Activated T-helper 2 cell treated with anti-CD3 and anti-CD28 coated beads, Interferon-gamma antibody, Interleukin-2, Interleukin-4, amounts not matched to agents 10 μg/mL and 5 μg/mL and 100 μg/mL, durations not matched to agents 14 hours and 24 hours and 36 hours (primary cell): ENCODE data around the gene BCL2L11. TPM values are rescaled to one million over a fixed set of nuclear protein-coding genes. Genes with fewer than 3 reads are reported as not detected.
A peak's percentile ranks its signal among the peaks of the same experiment; 100 is the strongest.

Experiments used
- DNase-seq: peaks from one replicate; pipeline ENCODE4 v3.0.0; 2021; ENCODE audit warnings: low spot score
- H3K27ac Mint-ChIP-seq: one replicate; pipeline ENCODE4 v1.8.0; 2021; ENCODE audit warnings: mixed read lengths
- H3K27me3 Mint-ChIP-seq: one replicate; pipeline ENCODE4 v1.8.0; 2021; ENCODE audit warnings: low read depth, mixed read lengths
- H3K36me3 Mint-ChIP-seq: one replicate; pipeline ENCODE4 v1.8.0; 2021; ENCODE audit warnings: low read depth, mixed read lengths
- H3K4me1 Mint-ChIP-seq: one replicate; pipeline ENCODE4 v1.8.0; 2021; ENCODE audit warnings: low read depth, mixed read lengths
- H3K4me3 Mint-ChIP-seq: one replicate; pipeline ENCODE4 v1.8.0; 2021; ENCODE audit warnings: low read depth, mild to moderate bottlenecking, moderate library complexity, mixed read lengths
- H3K9me3 Mint-ChIP-seq: one replicate; pipeline ENCODE4 v1.8.0; 2021; ENCODE audit warnings: mixed read lengths
- intact Hi-C: fragments of 100-400 bp; cut with micrococcal nuclease; formaldehyde crosslinking; loops from one replicate; pipeline ENCODE4 v1.15.1; 2023
- total RNA-seq: library from RNA; stranded (reverse); gene quantifications from 2 replicates; pipeline ENCODE4 v1.2.3, GENCODE V29; 2022

The BCL2L11 gene
- total RNA-seq, 1 donor from 2014 or later, result 214 TPM

DNA sequence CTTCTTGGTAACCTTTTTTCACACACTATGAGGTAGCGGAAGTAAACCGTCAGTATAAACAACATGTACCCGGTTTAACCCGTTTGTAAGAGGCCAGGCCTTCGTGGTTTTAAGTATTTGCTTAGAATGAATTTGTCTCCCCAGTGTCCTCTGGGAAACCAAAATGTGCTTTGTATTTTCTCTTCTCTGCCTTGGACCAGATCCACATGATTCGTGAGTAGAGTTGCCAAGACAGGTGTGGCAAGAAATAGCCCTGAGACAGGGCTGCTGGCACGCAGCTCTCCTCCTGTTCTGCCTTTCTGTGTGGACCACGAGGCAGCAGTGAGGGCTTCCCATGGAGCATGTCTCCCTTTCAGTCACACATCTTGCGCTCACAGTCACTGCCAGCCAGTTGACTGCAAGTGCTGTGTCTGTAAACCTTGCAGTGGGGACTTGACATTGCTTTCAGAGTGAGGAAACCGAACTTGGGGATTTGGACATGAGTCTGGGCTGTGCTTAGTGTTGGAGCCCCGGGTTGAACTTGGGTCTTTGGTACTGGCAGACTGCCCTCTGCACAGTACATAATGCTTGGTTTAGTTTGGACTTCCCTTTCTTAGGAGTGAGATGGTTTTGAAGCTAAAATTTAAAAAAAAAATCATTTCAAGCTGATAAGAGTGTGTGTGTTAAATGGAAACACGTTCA is 19.1 kb downstream of the BCL2L11 start:
- DNase-seq, result no peak
- Mint-ChIP-seq H3K4me3 (no peak overlapping the region), H3K27ac (no peak overlapping the region), H3K4me1 (peaks cover 31% of the 10 kb centered on the region), H3K36me3 (peaks cover 96% of the 10 kb centered on the region), H3K27me3 (no peaks in the 10 kb centered on the region), H3K9me3 (no peaks in the 10 kb centered on the region)
- intact Hi-C loops, result no loop called here

DNA sequence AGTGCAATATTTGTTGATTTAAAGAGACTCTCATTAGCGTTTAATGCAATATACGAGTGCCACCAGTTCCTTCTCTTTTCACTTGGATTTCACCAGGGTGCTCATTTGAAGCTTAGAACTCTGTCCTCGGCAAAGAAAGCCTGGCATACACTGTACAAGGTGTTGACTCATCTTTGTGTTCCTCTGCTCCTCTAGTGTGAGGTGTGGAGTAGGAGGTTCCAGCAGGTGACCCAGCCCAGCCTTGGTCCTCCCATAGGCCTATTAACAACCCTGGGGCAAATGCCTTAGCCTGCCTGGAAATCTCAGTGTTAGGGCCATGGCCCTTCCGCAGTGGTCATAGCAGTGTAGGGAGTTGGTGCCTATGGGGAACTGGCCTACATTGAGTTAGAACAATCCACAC is 20.1 kb downstream of the BCL2L11 start:
- intact Hi-C loops, result no loop called here
- peaks cover 35% of the 10 kb centered on the region for H3K4me1 Mint-ChIP-seq
- DNase-seq, result no peak
- no peaks in the 10 kb centered on the region for H3K27me3 Mint-ChIP-seq
- peaks cover 96% of the 10 kb centered on the region for H3K36me3 Mint-ChIP-seq
- no peaks in the 10 kb centered on the region for H3K9me3 Mint-ChIP-seq
- no peak overlapping the region for H3K4me3 Mint-ChIP-seq
- H3K27ac Mint-ChIP-seq, result no peak overlapping the region

DNA sequence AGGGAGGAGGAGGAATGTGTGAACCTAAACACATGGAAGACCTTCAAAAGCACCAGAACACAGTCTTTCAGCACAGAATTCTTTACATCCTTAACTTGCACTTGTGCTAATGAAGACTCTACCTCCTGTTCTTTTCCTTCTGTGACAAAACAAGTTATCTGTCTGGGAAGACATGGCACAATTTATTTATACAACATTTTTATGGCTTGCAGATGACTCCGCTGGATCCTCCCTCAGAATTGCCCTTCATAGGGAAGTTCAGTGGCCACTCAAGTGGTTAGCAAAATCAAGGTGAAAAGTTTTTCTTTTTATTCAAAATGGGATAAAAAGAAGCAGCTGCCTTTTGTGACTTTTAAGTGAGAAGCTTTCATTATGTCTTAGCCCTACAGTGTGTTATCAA is 21.4 kb downstream of the BCL2L11 start:
- no peak overlapping the region for H3K4me3 Mint-ChIP-seq
- intact Hi-C loops, result no loop called here
- DNase-seq, result no peak
- peaks cover 93% of the 10 kb centered on the region for H3K36me3 Mint-ChIP-seq
- no peaks in the 10 kb centered on the region for H3K9me3 Mint-ChIP-seq
- no peak overlapping the region for H3K27ac Mint-ChIP-seq
- H3K27me3 Mint-ChIP-seq, result peaks cover 2% of the 10 kb centered on the region
- peaks cover 36% of the 10 kb centered on the region for H3K4me1 Mint-ChIP-seq

DNA sequence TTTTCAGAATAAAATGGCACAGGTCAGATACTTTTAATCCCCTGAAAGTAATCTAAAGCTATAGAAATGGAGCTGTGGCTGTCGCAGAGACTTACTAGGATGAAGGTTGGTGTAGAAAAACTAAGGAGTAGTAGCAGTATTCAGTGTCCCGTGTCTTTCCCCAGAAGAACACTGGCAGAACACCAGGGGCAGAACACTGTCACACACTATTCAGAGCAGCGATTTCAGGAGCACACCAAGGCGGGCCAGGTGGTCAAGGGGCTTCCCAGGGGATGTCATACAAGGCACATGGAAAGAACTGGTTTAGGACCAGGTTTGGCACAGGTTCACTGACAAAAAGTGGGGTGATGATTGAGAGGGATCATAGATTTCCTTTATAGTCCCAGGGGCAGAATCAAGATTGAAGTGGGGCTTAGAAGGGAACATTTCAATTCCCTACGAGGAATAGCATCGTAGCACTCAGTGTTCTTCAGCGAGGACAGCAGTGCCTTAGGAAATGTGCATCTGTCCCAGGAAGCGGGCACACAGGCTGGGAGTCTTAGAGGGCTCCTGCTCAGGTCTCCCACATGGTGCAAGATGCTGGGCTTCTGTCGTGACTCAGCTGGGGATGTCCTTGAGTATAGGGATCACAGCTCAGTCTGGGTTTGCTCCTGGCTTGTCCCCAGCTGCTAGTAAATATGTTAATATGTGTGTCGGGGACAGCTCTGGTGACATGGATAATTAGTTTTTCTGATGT is 22.6 kb downstream of the BCL2L11 start:
- intact Hi-C loops, result no loop called here
- Mint-ChIP-seq H3K27ac (peak overlapping the region; percentile 28), H3K27me3 (peaks cover 2% of the 10 kb centered on the region), H3K36me3 (peaks cover 94% of the 10 kb centered on the region), H3K9me3 (no peaks in the 10 kb centered on the region), H3K4me3 (no peak overlapping the region), H3K4me1 (peaks cover 36% of the 10 kb centered on the region)
- no peak for DNase-seq

DNA sequence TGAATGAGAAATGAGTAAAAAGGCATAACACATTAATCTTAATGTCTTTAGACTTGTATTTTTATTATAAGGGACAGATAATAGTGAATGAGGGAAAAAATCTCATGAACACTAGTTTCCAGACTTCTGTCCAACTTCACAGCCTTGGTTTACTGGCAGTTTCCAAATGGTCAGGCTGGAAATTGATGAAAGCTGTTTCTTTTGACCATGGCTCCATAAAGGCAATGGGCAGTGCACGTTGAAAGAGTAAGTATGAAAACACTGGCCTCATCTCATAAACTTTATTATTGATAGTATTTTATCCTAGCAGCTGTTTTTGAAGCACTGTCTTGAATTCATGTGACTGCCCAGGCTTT is 23.1 kb downstream of the BCL2L11 start:
- Mint-ChIP-seq H3K4me1 (peaks cover 41% of the 10 kb centered on the region), H3K4me3 (no peak overlapping the region), H3K27me3 (peaks cover 2% of the 10 kb centered on the region), H3K9me3 (no peaks in the 10 kb centered on the region), H3K36me3 (peaks cover 94% of the 10 kb centered on the region), H3K27ac (no peak overlapping the region)
- intact Hi-C loops, result no loop called here
- no peak for DNase-seq

DNA sequence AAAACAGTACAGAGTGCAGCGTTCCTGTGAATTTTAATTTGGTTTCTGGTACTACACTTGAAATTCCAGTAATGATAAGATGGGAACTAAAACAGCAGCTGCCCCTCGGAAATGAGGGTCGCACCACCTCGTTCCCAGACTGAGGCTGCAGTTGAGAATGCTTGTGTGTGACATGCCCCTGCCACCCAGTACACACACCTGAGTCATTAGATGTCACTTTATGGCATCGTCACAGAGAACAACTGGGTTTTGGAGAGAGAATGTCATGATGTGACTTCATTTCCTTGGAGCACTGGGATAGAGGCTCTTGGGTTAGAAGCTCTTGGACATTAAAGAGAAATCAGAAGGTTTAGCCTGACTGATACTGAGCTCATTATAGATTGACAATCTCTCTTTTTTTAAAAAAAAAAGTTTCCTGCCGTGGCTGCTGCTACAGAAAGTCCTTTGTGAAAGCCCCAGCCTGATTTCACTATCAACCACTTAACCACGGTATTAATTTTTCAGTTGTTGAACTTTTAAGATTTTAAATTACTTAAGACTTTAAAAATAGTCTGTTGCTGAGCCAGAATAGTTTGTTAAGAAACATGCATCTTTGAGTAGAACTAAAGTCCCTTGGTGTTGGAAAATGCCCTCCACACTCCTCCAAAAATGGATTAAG is 24.5 kb downstream of the BCL2L11 start:
- Mint-ChIP-seq H3K27me3 (peaks cover 2% of the 10 kb centered on the region), H3K4me1 (peaks cover 54% of the 10 kb centered on the region), H3K9me3 (no peaks in the 10 kb centered on the region), H3K4me3 (no peak overlapping the region), H3K27ac (no peak overlapping the region), H3K36me3 (peaks cover 93% of the 10 kb centered on the region)
- DNase-seq, result no peak
- intact Hi-C loops, result no loop called here

DNA sequence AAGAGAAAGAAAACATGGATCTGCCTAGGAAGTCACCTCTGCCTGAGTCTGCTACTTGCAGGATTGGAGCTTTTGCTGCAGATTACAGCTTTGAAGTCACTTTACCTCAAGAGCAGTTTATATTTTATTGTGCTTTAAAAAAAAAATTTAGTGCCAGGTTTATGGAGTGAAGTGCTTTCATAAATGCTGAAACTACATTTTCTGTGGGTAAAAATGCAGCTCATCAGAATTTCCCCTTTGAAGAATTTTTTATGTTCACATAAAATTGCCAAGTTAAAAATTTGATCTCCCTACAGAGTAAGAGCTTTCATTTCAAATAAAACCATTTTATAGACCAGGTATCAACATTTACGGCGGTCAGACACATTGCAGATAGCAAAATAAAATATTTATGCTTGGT is 25.2 kb downstream of the BCL2L11 start:
- peaks cover 2% of the 10 kb centered on the region for H3K27me3 Mint-ChIP-seq
- no peak for DNase-seq
- no peaks in the 10 kb centered on the region for H3K9me3 Mint-ChIP-seq
- H3K4me3 Mint-ChIP-seq, result no peak overlapping the region
- H3K27ac Mint-ChIP-seq, result no peak overlapping the region
- H3K36me3 Mint-ChIP-seq, result peaks cover 93% of the 10 kb centered on the region
- peaks cover 50% of the 10 kb centered on the region for H3K4me1 Mint-ChIP-seq
- intact Hi-C loops, result no loop called here

DNA sequence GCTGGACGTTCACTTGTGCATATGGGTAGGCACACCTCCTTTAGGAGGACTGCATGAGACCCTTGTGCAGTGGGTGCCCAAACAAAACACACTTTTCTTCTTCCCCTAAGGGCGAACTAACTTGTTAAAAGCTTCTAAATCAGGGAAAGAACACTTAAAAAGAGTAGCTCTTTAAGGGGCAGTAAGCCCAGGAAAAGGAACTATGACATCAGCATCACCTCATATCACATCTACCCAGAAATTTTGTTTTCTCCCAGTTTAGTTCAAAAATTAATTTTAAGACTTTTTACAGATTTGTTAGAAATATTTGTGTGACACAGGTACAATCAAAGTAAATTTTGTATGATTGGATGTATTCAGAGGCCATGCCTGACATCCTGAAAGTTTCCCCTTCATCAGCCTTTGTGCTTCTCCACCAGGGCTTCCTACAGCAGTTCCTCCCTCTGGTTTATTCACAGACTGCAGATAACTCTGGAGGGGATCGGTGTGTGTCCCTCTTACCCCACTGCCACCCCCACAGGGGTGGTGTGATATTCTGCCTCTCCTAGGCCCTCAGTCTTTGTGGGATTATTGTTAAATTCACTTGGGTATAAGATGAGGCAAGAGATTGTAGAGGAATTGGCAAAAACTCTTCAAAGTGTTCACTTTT is 27.6 kb downstream of the BCL2L11 start:
- H3K4me3 Mint-ChIP-seq, result no peak overlapping the region
- no peaks in the 10 kb centered on the region for H3K9me3 Mint-ChIP-seq
- H3K36me3 Mint-ChIP-seq, result peaks cover 95% of the 10 kb centered on the region
- intact Hi-C loops, result no loop called here
- peaks cover 35% of the 10 kb centered on the region for H3K4me1 Mint-ChIP-seq
- no peak overlapping the region for H3K27ac Mint-ChIP-seq
- H3K27me3 Mint-ChIP-seq, result peaks cover 2% of the 10 kb centered on the region
- no peak for DNase-seq

DNA sequence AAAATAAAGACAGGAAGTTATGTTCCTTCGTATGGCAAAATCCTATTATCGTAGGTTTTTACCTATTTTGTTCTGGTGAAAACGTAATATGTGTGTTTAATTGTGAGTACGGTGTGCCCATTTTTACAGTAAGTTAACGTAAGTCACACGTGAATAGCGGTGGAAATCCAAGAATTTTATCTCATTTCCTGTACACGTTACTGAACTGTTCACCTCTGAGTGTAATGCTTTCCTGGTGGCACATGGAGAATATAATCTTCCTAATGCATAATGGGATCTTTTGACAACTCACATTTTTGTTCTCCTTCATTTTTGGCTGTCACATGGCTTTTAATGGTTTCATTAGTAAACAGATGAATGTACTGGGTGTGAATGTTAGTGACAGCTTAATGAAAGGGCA is 28.2 kb downstream of the BCL2L11 start:
- Mint-ChIP-seq H3K36me3 (peaks cover 95% of the 10 kb centered on the region), H3K4me1 (peaks cover 35% of the 10 kb centered on the region)

DNA sequence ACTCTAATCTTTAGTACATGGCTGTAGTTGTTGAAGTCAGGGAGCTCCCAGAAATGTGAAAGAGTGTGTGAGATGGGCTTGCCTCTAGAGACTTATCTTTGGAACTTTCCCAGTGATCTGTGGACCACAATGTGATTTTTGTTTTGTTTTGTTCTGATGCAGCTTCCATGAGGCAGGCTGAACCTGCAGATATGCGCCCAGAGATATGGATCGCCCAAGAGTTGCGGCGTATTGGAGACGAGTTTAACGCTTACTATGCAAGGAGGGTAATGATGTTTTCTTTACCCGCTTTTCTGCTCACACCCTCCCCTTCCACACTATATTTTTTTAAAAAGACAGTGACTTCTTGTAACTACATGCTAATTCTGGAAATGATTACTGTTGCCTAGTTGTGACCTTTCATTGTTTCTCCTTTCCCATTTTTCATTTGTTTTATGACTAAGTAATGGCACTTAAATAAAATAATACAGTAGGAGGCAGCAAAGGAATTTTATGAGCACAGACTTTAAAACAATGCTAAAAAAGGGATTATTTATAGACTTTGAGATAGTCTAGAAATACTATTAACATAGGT is 29.3 kb downstream of the BCL2L11 start:
- Mint-ChIP-seq H3K27ac (no peak overlapping the region), H3K36me3 (peaks cover 95% of the 10 kb centered on the region)

More for the DNA sequence above, 28.2 kb downstream of the BCL2L11 start:
- intact Hi-C loops, result no loop called here
- no peaks in the 10 kb centered on the region for H3K9me3 Mint-ChIP-seq
- no peak for DNase-seq
- peaks cover 2% of the 10 kb centered on the region for H3K27me3 Mint-ChIP-seq
- no peak overlapping the region for H3K27ac Mint-ChIP-seq
- no peak overlapping the region for H3K4me3 Mint-ChIP-seq

DNA sequence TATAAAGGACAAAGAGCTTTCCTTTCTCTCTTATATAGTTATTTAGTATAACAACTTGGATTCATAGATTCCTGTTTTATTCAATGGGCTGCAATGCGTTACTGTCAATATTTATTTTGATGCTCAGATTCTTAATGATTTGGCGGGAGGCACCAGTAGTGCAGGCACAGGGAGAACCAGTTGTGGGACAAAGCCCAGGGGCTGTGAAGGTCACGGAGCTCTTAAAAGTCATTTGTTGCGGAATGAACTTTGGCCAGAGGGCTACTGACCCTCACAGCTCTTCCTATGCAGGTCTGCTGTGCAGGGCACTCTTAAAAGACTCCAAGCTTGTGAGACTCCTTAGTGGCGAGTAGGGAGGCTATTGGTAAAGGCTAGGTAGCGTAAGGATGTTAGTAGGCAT is 34.0 kb downstream of the BCL2L11 start:
- Mint-ChIP-seq H3K4me1 (peaks cover 26% of the 10 kb centered on the region), H3K36me3 (peaks cover 96% of the 10 kb centered on the region), H3K27ac (peak overlapping the region; percentile 30), H3K4me3 (no peak overlapping the region), H3K27me3 (no peaks in the 10 kb centered on the region), H3K9me3 (no peaks in the 10 kb centered on the region)
- intact Hi-C loops, result no loop called here
- no peak for DNase-seq

More for the DNA sequence above, 29.3 kb downstream of the BCL2L11 start:
- H3K4me1 Mint-ChIP-seq, result peaks cover 32% of the 10 kb centered on the region
- DNase-seq, result no peak
- no peaks in the 10 kb centered on the region for H3K9me3 Mint-ChIP-seq
- intact Hi-C loops, result no loop called here
- H3K4me3 Mint-ChIP-seq, result no peak overlapping the region
- H3K27me3 Mint-ChIP-seq, result peaks cover 2% of the 10 kb centered on the region

DNA sequence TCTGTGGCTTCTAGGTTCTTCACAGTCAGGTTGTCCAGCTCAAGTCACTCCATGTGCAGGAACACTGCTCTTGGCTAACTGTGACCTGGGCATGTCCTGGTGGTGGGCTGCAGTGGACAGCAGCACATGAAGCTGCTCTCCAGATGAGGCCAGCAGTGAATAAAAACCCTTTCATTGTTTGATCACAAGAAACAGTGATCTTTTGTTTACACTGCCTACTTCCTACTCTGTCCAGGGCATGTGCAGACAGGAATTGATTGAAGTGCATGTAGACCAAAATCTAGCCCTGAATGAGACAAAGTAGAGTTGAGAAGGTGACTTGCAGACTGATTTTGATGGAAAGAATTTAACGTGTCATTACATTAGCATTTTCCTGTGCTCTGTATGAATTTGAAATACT is 34.9 kb downstream of the BCL2L11 start:
- intact Hi-C loops, result no loop called here
- no peaks in the 10 kb centered on the region for H3K27me3 Mint-ChIP-seq

More for the DNA sequence above, 34.9 kb downstream of the BCL2L11 start:
- DNase-seq, result no peak
- H3K4me3 Mint-ChIP-seq, result no peak overlapping the region
- H3K36me3 Mint-ChIP-seq, result peaks cover 96% of the 10 kb centered on the region
- no peaks in the 10 kb centered on the region for H3K9me3 Mint-ChIP-seq
- no peak overlapping the region for H3K27ac Mint-ChIP-seq
- peaks cover 29% of the 10 kb centered on the region for H3K4me1 Mint-ChIP-seq
